Fibroblast of upper back skin (primary cell): ENCODE data around the gene FIZ1.

ENCODE experiments used
- DNase-seq: peaks from one replicate; pipeline ENCODE4 v3.0.0-alpha.2; 2013

Gene FIZ1, protein sequence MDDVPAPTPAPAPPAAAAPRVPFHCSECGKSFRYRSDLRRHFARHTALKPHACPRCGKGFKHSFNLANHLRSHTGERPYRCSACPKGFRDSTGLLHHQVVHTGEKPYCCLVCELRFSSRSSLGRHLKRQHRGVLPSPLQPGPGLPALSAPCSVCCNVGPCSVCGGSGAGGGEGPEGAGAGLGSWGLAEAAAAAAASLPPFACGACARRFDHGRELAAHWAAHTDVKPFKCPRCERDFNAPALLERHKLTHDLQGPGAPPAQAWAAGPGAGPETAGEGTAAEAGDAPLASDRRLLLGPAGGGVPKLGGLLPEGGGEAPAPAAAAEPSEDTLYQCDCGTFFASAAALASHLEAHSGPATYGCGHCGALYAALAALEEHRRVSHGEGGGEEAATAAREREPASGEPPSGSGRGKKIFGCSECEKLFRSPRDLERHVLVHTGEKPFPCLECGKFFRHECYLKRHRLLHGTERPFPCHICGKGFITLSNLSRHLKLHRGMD

DNA sequence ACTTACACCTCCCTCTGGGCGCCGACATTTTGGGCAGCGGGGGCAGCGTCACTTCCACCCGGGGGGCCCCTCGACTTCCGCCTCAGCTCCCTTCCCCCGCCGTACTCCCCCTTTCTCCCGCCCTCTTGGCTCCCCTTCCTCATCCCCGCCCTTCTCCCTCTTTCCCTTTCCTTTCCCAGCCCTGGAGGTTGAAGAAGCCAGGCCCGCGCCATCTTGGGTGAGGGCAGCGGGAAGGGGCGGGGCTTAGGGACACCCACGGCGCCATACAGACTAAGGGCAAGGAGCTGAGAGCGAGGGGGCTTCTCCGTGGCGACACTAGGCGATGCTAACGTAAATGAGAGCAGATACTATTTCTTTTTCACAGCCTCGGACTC is at the start of gene FIZ1:
Gene FIZ1 (minus strand): TSS at position 50 of the 374 bp plus-strand sequence. CDS start 1,652 bp downstream, outside the sequence.
- DNase-seq, result peak; percentile 99

DNA sequence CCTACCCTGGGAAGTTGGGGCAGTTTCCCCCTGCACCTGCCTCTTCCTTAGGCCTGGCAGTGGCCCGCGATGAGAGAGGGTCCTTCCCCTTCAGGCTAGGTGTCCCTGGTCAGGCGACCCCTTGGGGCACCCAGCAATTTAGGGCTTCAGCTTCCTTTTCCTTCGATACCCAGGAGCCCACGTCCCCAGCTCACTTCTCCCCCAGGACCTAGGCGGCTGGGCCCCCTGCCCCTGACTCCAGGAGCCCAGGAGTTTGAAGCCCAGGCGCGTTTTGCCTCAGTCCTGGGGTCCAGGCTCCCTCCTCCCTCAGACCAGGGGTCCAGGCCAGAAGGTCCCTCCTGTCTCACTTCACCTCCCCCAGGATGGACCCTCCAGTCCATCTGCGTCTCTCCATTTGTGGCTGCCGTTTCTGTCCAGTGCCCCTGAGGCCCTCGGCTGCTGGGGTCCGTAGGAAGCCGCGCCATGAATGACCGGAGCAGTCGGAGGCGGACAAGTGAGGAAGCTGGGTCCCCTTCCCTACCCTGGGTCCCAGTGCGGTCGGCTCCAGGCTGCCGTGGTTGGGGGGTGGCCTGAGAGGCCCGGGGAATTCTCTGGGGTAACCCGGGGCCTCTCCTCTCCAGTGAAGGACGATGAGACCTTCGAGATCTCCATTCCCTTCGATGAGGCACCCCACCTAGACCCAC is 49.4 kb upstream of the FIZ1 start:
- no peak for DNase-seq

DNA sequence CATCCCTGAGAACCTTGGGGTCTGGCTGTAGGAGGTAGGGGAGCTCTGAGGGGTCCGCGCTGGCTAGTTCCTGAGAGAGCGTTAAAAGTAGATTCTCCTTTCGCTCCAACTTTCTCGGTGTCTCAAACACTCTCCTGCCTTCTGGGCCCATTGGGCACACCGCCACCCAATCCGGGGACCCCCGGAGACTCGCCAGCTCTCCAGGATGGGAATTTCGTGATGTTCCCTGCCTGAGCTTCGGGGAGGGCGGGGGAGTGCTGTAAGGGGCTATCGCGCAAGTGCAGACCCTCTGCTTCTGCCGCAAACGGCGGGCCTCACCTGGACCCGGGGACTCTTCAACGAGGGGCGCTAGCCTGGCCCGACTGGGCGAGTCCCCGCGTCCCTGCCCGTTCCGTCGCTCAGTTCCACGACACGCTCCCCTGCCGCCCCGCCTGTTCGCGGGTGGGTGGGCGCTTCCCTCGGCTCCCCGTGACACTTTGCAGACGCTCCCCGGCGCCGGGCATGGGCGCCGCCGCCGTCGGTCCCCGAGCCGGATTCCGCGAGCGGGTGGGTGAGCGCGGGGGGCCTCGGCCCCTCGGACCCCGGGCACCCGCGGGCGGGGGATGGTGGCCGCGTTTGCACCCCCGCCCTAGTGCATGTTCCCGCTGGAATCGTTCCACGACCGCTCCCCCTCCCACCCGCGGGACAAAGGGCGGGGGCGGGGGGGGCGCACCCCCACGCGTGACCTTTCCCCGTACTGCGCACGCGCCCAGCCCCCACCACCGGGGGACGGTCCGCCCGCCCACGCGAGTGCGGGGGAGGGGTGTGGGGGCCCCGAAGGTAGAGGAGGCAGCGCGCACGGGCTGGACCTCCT is 48.6 kb upstream of the FIZ1 start, which contains the start of gene CCDC106:
Gene CCDC106 (plus strand): TSS at position 481 of the 853 bp plus-strand sequence. CDS start 835 bp downstream, outside the sequence.
- peak; percentile 72 for DNase-seq

DNA sequence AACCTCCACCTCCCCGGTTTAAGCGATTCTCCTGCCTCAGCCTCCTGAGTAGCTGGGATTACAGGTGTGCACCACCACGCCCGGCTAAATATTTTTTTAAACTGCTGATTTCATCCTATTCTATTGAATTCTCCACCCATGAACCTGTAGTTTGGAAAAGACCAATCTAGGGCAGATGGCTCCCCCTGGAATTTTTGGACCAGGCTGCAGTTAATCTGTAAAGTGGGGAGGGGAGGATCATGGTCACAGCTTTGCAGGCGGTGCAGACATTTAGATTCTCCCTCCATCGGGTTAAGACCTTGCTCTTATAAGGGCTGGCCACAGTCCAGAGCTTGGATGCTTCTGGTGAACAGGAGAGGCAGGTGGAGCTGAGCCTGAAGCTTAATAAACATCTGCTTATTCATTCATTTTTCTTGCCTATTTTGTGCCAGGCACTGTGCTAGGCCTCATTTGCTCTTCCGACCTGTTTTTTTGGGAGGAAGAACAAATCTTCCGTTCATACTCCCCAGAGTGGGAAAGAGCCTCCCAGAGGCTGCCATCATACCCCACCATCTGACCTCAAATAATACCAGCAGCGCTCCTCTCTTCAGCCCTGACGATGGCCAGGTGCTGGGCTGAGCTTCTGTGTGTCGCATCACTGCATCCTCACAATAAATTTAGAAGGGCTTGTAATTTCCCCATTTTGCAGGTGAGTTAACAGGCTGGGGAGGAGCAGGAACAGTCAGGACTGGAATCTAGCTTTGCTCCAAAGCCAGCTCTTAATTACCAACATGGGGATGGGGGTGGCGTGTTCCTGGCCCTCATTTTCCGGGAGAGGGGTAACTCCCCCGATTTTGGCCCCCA is 47.8 kb upstream of the FIZ1 start:
- DNase-seq, result no peak

DNA sequence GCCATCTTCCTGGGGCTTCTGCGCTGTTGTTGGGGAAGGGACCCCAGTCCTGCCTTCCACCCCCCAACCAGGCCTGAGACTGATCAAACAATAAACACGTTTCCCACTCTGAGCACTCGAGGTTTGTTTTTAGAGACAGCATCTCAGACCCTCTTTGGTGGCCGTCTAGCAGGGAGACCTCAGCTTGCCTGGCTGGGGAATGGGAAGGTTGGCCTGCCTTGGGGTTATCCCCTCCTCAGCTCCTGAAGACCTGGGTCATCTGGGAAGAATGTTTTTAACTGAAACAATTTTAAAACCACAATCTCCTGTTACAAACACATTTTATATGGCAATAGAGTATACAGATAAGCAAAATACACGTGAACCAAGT is 46.2 kb upstream of the FIZ1 start:
- DNase-seq, result no peak

DNA sequence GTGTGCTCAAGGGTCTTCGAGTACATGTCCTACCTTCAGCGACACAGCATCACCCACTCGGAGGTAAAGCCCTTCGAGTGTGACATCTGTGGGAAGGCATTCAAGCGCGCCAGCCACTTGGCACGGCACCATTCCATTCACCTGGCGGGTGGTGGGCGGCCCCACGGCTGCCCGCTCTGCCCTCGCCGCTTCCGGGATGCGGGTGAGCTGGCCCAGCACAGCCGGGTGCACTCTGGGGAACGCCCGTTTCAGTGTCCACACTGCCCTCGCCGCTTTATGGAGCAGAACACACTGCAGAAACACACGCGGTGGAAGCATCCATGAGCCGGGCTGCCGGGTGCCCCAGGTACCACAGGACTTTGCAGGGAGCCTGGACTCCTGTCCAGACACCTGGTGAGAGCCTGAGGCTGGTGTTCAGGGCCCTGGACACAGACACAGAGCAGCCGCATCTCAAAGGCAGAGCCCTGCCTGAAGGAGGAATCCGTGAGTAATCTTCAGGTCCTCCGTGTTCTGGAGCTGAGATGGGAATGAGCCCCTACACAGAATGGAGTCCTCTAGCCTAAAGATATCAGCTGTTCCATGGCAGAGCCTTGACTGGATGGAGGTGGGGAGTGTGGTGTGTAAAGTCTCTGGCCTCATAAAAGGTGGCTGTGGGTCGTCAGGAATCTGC is 45.7 kb upstream of the FIZ1 start:
- no peak for DNase-seq

DNA sequence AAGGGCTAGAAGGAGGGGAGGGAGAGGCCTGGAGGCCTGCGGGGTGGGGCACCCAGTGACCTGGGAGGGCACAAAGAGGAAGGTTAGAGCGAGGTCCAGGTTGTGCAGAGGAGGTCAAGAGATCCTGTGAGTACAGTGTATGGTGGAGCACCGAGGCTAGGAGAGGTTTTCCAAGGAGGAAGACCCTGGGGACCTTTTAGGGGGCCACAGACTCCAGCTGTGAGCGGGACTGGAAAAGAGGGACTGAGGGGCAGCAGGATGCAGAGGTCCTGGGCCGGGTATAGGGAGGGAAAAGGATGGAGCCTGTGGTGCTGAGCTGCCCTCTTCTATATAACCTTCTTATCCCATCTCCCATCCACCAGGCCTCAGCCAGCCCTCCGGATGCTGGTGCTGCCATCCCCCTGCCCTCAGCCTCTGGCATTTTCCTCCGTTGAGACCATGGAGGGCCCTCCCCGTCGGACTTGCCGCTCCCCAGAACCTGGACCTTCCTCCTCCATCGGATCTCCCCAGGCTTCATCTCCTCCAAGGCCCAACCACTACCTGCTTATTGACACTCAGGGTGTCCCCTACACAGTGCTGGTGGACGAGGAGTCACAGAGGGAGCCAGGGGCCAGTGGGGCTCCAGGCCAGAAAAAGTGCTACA is 45.0 kb upstream of the FIZ1 start:
- DNase-seq, result no peak

DNA sequence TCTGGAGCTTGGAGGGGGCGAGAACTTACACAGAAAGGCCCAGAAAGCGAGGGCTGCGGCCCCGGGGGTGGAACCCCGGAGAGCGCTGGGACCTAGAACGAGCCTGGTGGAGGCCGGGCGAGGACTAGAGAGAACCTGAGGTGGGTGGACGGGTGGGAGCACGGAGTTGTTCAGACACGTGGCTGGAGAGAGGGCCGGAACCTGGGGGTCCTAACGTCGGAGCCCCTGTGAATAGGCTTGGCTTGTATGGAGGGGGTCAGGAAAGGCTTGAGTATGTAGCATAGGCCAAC is 44.5 kb upstream of the FIZ1 start:
- no peak for DNase-seq

DNA sequence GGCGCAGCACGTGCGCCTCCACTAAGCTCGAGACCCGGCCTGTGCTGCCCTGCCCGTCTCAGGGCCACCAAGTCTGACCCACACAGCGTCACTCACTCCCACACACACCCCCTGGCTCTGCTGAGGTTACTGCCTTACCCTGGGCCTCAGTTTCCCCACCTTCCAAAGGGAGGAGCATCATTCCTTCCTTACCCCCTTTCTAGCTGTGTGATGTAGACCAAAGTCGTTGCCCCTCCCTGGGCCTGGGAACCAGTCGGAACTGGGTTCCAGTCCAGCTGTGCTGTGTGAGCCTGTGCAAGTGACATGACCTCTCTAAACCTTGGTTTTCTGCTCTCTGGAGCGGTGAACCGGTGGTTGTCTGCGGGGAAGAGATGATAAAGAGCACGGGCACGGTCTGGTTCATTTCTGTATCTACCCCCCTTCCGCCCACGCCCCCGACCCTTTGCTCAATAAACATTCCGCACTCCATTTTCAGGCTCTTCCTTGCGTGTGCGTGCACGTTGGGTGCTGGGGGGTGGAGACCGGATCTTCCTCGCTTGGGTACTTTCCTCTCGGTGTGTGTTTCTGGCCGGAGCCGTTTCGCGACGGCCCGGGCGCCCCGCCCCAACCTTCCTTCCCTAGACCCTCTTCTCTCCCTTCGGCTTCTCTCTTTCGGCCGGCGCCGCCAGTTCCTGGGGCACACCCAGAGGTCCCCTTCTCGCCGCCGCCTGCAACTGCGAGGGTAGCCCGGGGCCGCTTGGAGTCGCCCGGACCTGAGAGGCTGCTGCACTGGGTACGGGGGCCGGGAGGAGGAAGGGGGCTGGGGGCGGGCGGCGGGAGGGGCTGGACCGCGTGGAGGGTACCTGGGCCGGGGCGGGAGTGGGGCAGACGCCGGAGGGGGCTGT is 43.9 kb upstream of the FIZ1 start, which contains the start of gene ZNF581:
Gene ZNF581 (plus strand): TSS at position 647 of the 884 bp plus-strand sequence. CDS start 923 bp downstream, outside the sequence.
- DNase-seq, result peak; percentile 66

DNA sequence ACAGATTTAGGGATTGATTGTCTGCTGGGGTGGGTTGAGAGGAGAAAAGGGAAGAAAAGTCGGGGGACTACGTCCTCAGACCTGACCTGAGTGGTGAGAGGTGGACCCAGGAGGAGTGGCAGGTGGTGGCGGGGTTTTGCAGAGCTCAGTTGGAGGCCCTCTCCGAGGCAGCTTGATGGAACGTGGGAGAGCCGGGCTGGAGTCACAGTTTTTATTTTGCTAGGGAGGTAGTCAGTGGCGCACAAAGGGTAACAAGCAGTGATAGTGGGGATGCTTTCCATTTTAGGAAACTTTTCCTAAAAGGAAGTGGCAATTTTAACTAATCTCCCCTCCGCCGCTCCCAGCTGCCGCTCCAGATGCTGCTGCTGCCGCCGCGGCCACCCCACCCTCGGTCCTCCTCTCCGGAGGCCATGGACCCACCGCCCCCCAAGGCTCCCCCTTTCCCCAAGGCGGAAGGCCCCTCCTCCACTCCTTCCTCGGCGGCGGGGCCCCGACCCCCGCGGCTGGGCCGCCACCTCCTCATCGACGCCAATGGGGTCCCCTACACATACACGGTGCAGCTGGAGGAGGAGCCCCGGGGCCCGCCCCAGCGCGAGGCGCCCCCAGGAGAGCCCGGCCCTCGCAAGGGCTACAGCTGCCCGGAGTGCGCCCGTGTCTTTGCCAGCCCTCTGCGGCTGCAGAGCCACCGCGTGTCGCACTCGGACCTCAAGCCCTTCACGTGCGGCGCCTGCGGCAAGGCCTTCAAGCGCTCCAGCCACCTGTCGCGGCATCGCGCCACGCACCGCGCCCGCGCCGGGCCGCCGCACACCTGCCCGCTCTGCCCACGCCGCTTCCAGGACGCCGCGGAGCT is 43.1 kb upstream of the FIZ1 start:
- no peak for DNase-seq

DNA sequence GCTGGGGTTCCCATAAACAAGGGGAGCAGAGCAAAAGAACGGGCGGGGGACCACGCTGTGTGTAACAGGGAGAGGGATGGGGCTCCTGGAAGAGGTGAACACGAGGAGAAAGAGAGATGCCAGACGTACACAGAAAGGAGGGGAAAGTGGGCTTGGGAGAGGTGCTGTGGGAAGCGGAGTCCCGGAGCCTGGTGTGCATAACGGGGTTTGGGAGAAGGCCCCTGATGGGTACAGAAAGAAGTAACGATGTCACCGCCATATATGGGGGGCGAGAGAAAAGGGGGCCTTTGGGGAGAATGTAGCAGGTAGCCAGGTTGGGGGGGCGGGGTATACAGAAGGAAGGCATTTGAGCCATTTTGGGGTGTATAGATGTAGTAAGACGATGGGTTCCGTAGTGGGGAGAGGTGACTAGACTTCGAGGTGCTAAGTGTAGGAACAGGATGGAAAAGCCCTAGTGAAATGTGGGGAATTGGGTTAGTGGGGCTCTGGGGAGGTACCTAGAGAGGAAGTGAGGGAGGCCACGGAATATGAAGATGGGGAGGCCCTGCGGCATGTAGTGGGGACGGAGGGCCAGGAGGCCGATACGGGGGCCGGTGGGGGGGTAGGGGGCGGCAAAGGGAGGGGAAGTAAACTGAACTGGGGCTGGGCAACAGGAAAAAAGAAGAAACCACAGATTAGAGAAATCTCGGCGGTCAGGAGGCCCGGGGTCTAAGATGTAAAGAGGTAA is 42.3 kb upstream of the FIZ1 start:
- DNase-seq, result no peak

DNA sequence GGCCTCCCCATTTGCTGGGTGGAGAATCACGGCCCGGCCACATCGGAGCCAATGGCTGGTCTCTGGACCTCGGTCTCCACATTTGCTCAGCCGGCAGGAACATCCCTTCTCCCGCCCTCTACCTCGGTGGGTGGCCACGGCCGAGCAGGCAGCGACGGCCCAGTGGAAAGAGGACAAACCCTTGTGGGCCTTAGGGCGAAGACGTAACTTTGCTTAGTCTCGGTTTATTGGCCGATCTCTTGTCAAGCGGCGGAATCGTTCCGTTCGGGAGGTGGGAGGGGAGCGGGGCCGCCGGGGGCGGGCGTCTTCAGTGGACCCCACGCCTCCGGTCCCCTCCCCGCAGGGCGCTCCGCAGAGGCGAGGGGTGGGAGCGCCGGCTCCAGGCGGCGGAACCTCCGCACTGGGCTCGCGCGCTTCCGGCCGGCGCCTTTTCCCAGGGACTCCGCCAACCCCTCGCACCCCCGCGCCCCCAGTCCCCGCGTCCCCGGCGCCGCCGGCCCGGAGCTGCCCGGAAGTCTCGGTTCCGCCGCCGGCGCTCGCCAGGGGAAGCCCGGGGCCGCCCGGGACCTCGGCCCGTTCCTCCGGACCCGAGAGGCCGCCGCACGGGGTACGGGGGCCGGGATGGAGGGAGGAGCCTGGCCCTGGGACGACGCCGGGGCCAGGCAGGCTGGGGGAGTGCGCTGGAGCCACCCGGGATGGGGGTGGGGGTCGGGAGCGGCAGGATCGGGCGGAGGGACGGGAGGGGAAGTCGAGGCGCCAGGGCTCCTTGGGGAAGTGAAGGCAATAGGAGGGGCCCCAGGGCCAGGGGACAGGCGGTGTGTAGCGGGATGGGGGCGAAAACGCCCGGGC is 41.5 kb upstream of the FIZ1 start, which contains the start of gene ZNF580:
Gene ZNF580 (plus strand): TSS at position 426 of the 849 bp plus-strand sequence. CDS start 1,507 bp downstream, outside the sequence.
- DNase-seq, result peak; percentile 82

DNA sequence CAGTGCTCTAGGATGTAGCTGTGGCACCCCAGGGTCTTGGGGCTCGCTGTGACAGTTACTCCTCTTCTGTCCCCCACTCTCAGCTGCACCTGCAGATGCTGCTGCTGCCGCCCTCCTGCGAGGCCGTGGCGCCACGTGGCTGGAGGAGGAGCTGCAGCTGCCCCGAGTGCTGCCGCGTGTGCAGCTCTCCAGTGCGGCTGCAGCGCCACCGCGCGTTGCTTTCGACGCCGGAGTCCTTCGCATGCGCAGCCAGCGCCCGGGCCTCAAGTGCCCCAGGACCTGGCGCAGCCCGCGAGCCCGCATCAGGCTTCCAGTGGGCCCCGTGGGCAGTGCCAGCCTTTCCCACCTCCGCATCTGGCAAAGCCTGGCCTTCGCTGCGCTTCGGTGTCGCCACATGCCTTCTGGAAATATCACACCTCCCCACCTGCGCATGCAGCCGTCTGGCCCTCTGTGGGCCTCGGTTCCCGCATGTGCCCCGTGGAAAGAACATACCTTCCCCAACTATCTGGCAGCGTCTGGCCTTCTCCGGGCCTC is 40.8 kb upstream of the FIZ1 start:
- peak; percentile 68 for DNase-seq

DNA sequence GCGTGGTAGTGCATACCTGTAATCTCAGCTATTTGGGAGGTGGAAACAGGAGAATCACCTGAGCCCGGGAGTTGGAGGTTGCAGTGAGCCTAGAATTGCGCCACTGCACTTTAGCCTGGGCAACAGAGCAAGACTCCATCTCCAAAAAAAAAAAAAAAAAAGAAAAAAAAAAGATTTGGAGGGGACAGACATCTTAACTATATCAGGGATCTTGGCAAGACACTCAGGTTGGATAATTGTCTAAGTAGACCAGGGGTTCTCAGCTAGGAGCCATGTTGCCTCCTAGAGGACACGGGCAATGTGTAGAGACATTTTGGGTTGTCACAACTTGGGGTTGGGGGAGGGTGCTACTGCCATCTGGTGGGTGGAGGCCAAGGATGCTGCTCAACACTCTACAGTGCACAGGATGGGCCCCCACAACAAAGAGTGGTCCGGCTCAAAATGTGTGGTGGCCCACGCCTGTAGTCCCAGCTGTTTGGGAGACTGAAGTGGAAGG is 39.6 kb upstream of the FIZ1 start:
- DNase-seq, result no peak

DNA sequence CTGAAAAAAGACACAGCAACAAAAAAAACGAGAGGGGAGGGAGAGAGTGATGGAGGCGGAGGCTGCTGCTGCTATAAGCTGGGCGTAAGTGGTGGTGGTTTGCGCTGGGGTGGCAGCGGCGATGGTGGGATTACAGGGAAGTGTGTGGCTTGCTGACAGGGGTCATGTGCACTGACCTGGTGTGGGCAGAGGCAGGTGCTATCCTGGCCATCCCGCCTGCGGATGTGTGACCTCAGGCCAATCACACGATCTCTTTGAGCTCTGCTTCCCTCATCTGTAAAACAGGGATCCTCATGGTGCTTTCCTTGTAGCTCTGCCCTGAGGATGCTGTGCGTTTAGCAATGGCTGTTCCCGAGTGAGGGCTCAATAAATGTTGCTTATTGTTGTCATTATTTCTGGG is 38.2 kb upstream of the FIZ1 start:
- no peak for DNase-seq

DNA sequence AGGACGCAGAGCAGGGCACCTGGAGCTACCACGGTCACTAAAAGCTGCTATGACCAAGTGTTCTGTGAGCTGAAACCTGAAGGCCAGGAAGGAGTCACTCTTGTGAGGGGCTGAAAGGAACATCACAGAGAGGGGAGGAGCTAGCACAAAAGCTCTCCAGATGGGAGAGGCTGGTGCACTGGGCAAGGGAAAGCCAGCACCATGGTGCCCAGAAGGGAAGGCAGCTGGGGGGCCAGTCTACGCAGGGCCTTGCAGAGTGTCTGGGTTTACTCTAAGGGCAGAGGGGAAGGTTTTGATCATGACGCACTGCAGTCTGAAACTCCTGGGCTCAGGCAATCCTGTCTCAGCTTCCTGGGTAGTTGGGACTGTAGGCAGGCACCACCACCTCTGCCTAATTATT is 37.4 kb upstream of the FIZ1 start:
- no peak for DNase-seq
